Osteoblast (primary cell): ENCODE measurements around the gene EPHA10. TPM values are rescaled to one million over a fixed set of nuclear protein-coding genes. Genes with fewer than 3 reads are reported as not detected.

Experiments
- DNase-seq: peaks from one replicate; pipeline ENCODE4 v3.0.0; 2011; ENCODE audit warnings: low spot score, mixed read lengths; ENCODE audit not compliant: insufficient read length; ENCODE audit errors: missing footprints
- H2AFZ ChIP-seq: 2 replicates; pipeline ENCODE4 v1.6.0; 2011; ENCODE audit warnings: mild to moderate bottlenecking, low read length
- H3K27ac ChIP-seq: 2 replicates; pipeline ENCODE4 v1.5.1; 2011; ENCODE audit warnings: mild to moderate bottlenecking, low read depth, low read length, moderate library complexity
- H3K27me3 ChIP-seq: 2 replicates; pipeline ENCODE4 v1.6.0; 2012; ENCODE audit warnings: mild to moderate bottlenecking, control low read depth, inconsistent platforms, low read length, moderate library complexity; ENCODE audit not compliant: insufficient read depth
- H3K36me3 ChIP-seq: 2 replicates; pipeline ENCODE4 v1.5.1; 2011; ENCODE audit warnings: mild to moderate bottlenecking, low read length, control low read depth, moderate library complexity; ENCODE audit not compliant: insufficient read depth
- H3K4me1 ChIP-seq: 2 replicates; pipeline ENCODE4 v1.5.1; 2011; ENCODE audit warnings: mild to moderate bottlenecking, low read length, control low read depth, moderate library complexity; ENCODE audit not compliant: insufficient read depth
- H3K4me2 ChIP-seq: 2 replicates; pipeline ENCODE4 v1.6.0; 2011; ENCODE audit warnings: mild to moderate bottlenecking, low read length; ENCODE audit not compliant: insufficient read depth
- H3K4me3 ChIP-seq: fragments of 200-600 bp; sonication (generic); 3 replicates; pipeline ENCODE4 v1.5.1; 2012; ENCODE audit warnings: mild to moderate bottlenecking, low read length, inconsistent platforms; ENCODE audit not compliant: insufficient read depth
- H3K79me2 ChIP-seq: 2 replicates; pipeline ENCODE4 v1.6.0; 2012; ENCODE audit warnings: mild to moderate bottlenecking, low read length, control low read depth, inconsistent platforms; ENCODE audit not compliant: insufficient read depth
- H3K9me3 ChIP-seq: 2 replicates; pipeline ENCODE4 v1.5.1; 2011; ENCODE audit warnings: low read depth, low read length, control low read depth
- H4K20me1 ChIP-seq: 2 replicates; pipeline ENCODE4 v1.6.0; 2012; ENCODE audit warnings: mild to moderate bottlenecking, low read length, control low read depth; ENCODE audit not compliant: insufficient read depth
- CTCF ChIP-seq: IDR thresholded peaks from 2 replicates; pipeline ENCODE4 v1.5.1; 2011; ENCODE audit warnings: mild to moderate bottlenecking, low read depth, low read length, moderate library complexity; ENCODE audit errors: extremely low read depth
- total RNA-seq: library from RNA; depleted of rRNA; stranded (reverse); fragments of >200 nt; gene quantifications from 2 replicates; pipeline ENCODE4 v1.2.3, GENCODE V29; 2012

Gene EPHA10
- total RNA-seq, 1 donor: not detected

- Histone ChIP-seq H4K20me1 (no peaks in the 10 kb centered on the region), H3K4me2 (no peak overlapping the region)
- no peak for DNase-seq
Observed at GRCh38 chr1:37762516-37762915, 2.4 kb downstream of the EPHA10 start.

GRCh38 chr1:37761416-37762095, 3.4 kb downstream of the EPHA10 start:
- no peaks in the 10 kb centered on the region for H3K4me1 ChIP-seq
- H2AFZ ChIP-seq: no peak overlapping the region
- no peak for TF ChIP-seq CTCF
- no peaks in the 10 kb centered on the region for H3K9me3 ChIP-seq
- H3K27me3 ChIP-seq: peaks cover 39% of the 10 kb centered on the region
- no peak for DNase-seq
- H3K36me3 ChIP-seq: no peaks in the 10 kb centered on the region
- no peak overlapping the region for H3K4me3 ChIP-seq
- H3K79me2 ChIP-seq: no peaks in the 10 kb centered on the region
- H3K27ac ChIP-seq: no peak overlapping the region
- H4K20me1 ChIP-seq: no peaks in the 10 kb centered on the region
- no peak overlapping the region for H3K4me2 ChIP-seq

More at GRCh38 chr1:37762516-37762915, 2.4 kb downstream of the EPHA10 start:
- H3K27ac ChIP-seq: no peak overlapping the region
- no peak overlapping the region for H3K4me3 ChIP-seq
- H3K27me3 ChIP-seq: peaks cover 42% of the 10 kb centered on the region
- H3K79me2 ChIP-seq: no peaks in the 10 kb centered on the region
- no peaks in the 10 kb centered on the region for H3K9me3 ChIP-seq
- no peak overlapping the region for H2AFZ ChIP-seq
- H3K36me3 ChIP-seq: no peaks in the 10 kb centered on the region
- H3K4me1 ChIP-seq: no peaks in the 10 kb centered on the region
- no peak for TF ChIP-seq CTCF

GRCh38 chr1:37759451-37759850, 5.5 kb downstream of the EPHA10 start:
- no peak overlapping the region for H3K4me2 ChIP-seq

More at GRCh38 chr1:37759451-37759850, 5.5 kb downstream of the EPHA10 start:
- DNase-seq: no peak
- H3K79me2 ChIP-seq: no peaks in the 10 kb centered on the region
- H3K36me3 ChIP-seq: no peaks in the 10 kb centered on the region
- no peaks in the 10 kb centered on the region for H3K4me1 ChIP-seq
- no peak overlapping the region for H2AFZ ChIP-seq
- no peak overlapping the region for H3K4me3 ChIP-seq
- no peak overlapping the region for H3K27ac ChIP-seq
- no peaks in the 10 kb centered on the region for H4K20me1 ChIP-seq
- H3K27me3 ChIP-seq: peaks cover 32% of the 10 kb centered on the region
- TF ChIP-seq CTCF: no peak
- H3K9me3 ChIP-seq: no peaks in the 10 kb centered on the region
